Colon (tissue), 2 donors: ENCODE results near the gene NFIC.
"Not testable (repeated sequence)": the region's sequence is repeated elsewhere in the genome, so short reads cannot be mapped to it uniquely, and the experiment has no call there.

ENCODE experiments used
- FAIRE-seq: peaks from 2 replicates; lab custom pipeline; 2012; peaks lifted over from hg19 to GRCh38; lab: Jason Lieb, UNC
- donor health status: control.
- donor health status: control.

The NFIC gene

GRCh38 chr19:3494051-3494450 lies 127.7 kb downstream of the NFIC start:
- no peak for FAIRE-seq

GRCh38 chr19:3494559-3494958 lies 128.2 kb downstream of the NFIC start:
- no peak for FAIRE-seq

GRCh38 chr19:3496392-3497273 lies 130.2 kb downstream of the NFIC start:
- FAIRE-seq: no peak

- no peak for FAIRE-seq
Measured at GRCh38 chr19:3497757-3498520, 131.6 kb downstream of the NFIC start.

GRCh38 chr19:3499738-3500428 lies 133.5 kb downstream of the NFIC start:
- no peak for FAIRE-seq

- no peak for FAIRE-seq
Measured at GRCh38 chr19:3500429-3501101, 134.2 kb downstream of the NFIC start, which contains the start of gene DOHH. Gene DOHH (minus strand): TSS chr19:3500674. CDS start chr19:3496814, 3,860 bp downstream.

- no peak for FAIRE-seq
Measured at GRCh38 chr19:3501780-3502179, 135.4 kb downstream of the NFIC start.

- FAIRE-seq: no peak
Measured at GRCh38 chr19:3503036-3503572, 136.7 kb downstream of the NFIC start.

GRCh38 chr19:3504735-3505134 lies 138.4 kb downstream of the NFIC start:
- FAIRE-seq: no peak

- FAIRE-seq: no peak
Measured at GRCh38 chr19:3505598-3506383, 139.4 kb downstream of the NFIC start, which contains the start of gene FZR1. Gene FZR1 (plus strand): TSS chr19:3506311. CDS start chr19:3522990, 16,679 bp downstream.

GRCh38 chr19:3506384-3507340 lies 140.3 kb downstream of the NFIC start:
- FAIRE-seq: no peak

GRCh38 chr19:3507371-3508120 lies 141.2 kb downstream of the NFIC start:
- FAIRE-seq: no peak

- not testable (repeated sequence) for FAIRE-seq
Measured at GRCh38 chr19:3508121-3508661, 141.8 kb downstream of the NFIC start.

GRCh38 chr19:3508771-3509535 lies 142.6 kb downstream of the NFIC start:
- no peak for FAIRE-seq

GRCh38 chr19:3509566-3509989 lies 143.2 kb downstream of the NFIC start:
- FAIRE-seq: no peak

- no peak for FAIRE-seq
Measured at GRCh38 chr19:3510727-3511126, 144.3 kb downstream of the NFIC start.

GRCh38 chr19:3511506-3512251 lies 145.3 kb downstream of the NFIC start:
- FAIRE-seq: no peak
